Ascending aorta (tissue), 2 donors: Measurements from ENCODE around the gene PCSK6. TPM values are rescaled to one million over a fixed set of nuclear protein-coding genes. Genes with fewer than 3 reads are reported as not detected.
"Not testable (repeated sequence)": the region's sequence is repeated elsewhere in the genome, so short reads cannot be mapped to it uniquely, and the experiment has no call there.

Experiments used
- DNase-seq, 2 donors: peaks; one replicate each; pipeline ENCODE4 v3.0.0-alpha.2; 2019; ENCODE audit warnings: low spot score in 2 of 2
- H3K27ac ChIP-seq, 2 donors: fragments of 200-600 bp; sonication (generic); one replicate each; pipeline ENCODE4 v1.5.1; 2016 to 2017; ENCODE audit warnings: mild to moderate bottlenecking in 1 of 2
- H3K27me3 ChIP-seq: fragments of 200-600 bp; sonication (generic); one replicate; pipeline ENCODE4 v1.5.1; 2017
- H3K36me3 ChIP-seq, 2 donors: fragments of 200-600 bp; sonication (generic); one replicate each; pipeline ENCODE4 v1.5.1; 2016
- H3K4me1 ChIP-seq, 2 donors: fragments of 200-600 bp; sonication (generic); one replicate each; pipeline ENCODE4 v1.5.1; 2016 to 2017; ENCODE audit warnings: mild to moderate bottlenecking in 1 of 2
- H3K4me3 ChIP-seq, 2 donors: fragments of 200-600 bp; sonication (generic); one replicate each; pipeline ENCODE4 v1.5.1; 2016 to 2017; ENCODE audit warnings: mild to moderate bottlenecking in 1 of 2
- H3K9me3 ChIP-seq, 2 donors: fragments of 200-600 bp; sonication (generic); one replicate each; pipeline ENCODE4 v1.5.1; 2016
- intact Hi-C: fragments of 100-400 bp; cut with DNase I; formaldehyde crosslinking; loops from one replicate; pipeline ENCODE4 v1.15.1; 2023
- total RNA-seq: library from RNA; depleted of rRNA; stranded (reverse); fragments of >200 nt; gene quantifications from one replicate; pipeline ENCODE4 v1.1.0, GENCODE V29; 2016
- TF ChIP-seq, protein P1 (sequence below), 3 experiments: fragments of 200-600 bp in 2 of 3; fragments of 450-650 bp in 1 of 3; sonication (generic) in 2 of 3; IDR thresholded peaks; one replicate each; pipeline ENCODE4 v1.5.1; 2016 to 2019; ENCODE audit warnings: antibody characterized with exemption in 3 of 3, mild to moderate bottlenecking in 1 of 3, moderate library complexity in 1 of 3

PCSK6 gene
- total RNA-seq, 1 donor from 2014 or later = 3.9 TPM

- Histone ChIP-seq H3K9me3 (no peaks in the 10 kb centered on the region), H3K27ac (no peak overlapping the region), H3K4me3 (no peak overlapping the region), H3K27me3 (no peaks in the 10 kb centered on the region), H3K4me1 (no peaks in the 10 kb centered on the region), H3K36me3 (no peaks in the 10 kb centered on the region)
- DNase-seq = no peak
- TF ChIP-seq, protein P1, sequence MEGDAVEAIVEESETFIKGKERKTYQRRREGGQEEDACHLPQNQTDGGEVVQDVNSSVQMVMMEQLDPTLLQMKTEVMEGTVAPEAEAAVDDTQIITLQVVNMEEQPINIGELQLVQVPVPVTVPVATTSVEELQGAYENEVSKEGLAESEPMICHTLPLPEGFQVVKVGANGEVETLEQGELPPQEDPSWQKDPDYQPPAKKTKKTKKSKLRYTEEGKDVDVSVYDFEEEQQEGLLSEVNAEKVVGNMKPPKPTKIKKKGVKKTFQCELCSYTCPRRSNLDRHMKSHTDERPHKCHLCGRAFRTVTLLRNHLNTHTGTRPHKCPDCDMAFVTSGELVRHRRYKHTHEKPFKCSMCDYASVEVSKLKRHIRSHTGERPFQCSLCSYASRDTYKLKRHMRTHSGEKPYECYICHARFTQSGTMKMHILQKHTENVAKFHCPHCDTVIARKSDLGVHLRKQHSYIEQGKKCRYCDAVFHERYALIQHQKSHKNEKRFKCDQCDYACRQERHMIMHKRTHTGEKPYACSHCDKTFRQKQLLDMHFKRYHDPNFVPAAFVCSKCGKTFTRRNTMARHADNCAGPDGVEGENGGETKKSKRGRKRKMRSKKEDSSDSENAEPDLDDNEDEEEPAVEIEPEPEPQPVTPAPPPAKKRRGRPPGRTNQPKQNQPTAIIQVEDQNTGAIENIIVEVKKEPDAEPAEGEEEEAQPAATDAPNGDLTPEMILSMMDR (IDR thresholded peaks at IDR 0.05) = no peak
- intact Hi-C loops = no loop called here
Measured at GRCh38 chr15:101378879-101379278, 110.6 kb downstream of the PCSK6 start.

DNA sequence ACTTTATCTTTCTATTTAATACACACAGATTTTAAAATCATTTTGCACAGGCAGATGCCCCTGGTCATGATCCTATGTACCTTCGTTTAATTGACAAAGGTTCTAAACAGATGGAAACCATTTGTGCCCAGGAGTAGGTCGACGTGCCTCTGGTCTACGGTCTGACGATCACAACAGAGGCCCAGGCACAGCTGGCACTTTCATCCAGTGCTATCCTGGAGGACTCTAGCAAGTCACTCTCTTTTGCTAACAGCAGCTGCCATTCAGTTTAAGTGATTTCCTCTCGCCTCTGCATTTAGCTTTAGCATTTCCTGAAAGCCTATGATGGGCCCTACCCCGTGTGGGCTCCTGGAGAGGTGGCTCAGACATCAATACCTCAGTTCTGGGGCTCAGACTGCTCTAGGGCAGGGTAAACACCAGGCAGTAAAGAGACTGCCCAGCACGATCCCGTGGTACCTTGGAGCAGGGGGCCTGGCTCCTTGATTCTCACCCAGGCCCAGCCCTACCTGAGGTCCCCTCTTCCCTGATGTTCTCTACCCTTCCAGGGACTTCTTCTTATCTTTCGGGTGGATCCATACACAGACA is 111.2 kb downstream of the PCSK6 start:
- Histone ChIP-seq H3K4me1 (no peaks in the 10 kb centered on the region), H3K27me3 (no peaks in the 10 kb centered on the region), H3K4me3 (no peak overlapping the region), H3K36me3 (no peaks in the 10 kb centered on the region), H3K9me3 (no peaks in the 10 kb centered on the region), H3K27ac (no peak overlapping the region)
- no peak for DNase-seq
- TF ChIP-seq, protein P1 (IDR thresholded peaks at IDR 0.05) = no peak
- intact Hi-C loops = no loop called here

GRCh38 chr15:101376615-101377395 is 112.7 kb downstream of the PCSK6 start:
- intact Hi-C loops = no loop called here
- Histone ChIP-seq H3K4me3 (no peak overlapping the region), H3K27ac (no peak overlapping the region), H3K27me3 (no peaks in the 10 kb centered on the region), H3K36me3 (no peaks in the 10 kb centered on the region), H3K4me1 (no peaks in the 10 kb centered on the region), H3K9me3 (no peaks in the 10 kb centered on the region)
- DNase-seq = no peak
- TF ChIP-seq, protein P1 (IDR thresholded peaks at IDR 0.05) = no peak

DNA sequence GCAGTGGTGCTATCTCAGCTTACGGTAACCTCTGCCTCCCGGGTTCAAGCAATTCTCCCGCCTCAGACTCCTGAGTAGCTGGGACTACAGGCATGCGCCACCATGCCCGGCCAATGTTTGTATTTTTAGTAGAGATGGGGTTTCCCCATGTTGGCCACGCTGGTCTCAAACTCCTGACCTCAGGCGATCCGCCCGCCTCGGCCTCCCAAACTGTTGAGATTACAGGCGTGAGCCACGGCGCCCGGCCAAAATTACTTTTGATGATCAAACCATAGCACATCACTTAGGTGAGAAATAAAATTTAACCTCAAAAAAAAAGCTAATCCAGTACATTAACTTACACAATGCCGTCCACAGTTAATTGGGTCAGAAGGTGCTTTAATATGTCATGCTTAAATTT is 114.5 kb downstream of the PCSK6 start:
- intact Hi-C loops, H3K4me1 ChIP-seq, DNase-seq, H3K4me3 ChIP-seq, H3K27me3 ChIP-seq, H3K36me3 ChIP-seq, H3K27ac ChIP-seq, H3K9me3 ChIP-seq: not testable (repeated sequence)

DNA sequence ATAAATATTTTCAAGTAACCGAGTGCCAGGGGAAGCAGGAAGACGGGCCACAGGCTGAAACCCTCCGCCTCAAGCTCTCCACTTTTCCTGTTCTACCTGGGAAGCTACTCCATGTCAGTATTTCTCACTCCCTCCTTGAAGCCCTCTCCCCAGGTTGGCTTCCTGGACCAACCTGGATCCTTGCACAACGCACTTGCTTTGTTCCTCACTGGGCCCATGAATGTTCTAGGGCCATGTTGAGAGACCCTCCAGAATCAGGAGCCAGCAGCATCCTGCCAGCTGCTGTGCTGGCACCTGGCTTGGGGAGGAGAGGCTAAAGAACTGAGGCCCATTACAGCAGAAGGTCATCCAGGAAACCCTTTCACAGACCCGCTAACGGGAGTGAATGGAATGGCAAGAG is 115.2 kb downstream of the PCSK6 start:
- H3K9me3 ChIP-seq = no peaks in the 10 kb centered on the region
- no peaks in the 10 kb centered on the region for H3K36me3 ChIP-seq
- no peak for DNase-seq
- H3K27me3 ChIP-seq = no peaks in the 10 kb centered on the region
- TF ChIP-seq, protein P1 (IDR thresholded peaks at IDR 0.05) = no peak
- intact Hi-C loops = no loop called here
- no peaks in the 10 kb centered on the region for H3K4me1 ChIP-seq
- no peak overlapping the region for H3K27ac ChIP-seq
- H3K4me3 ChIP-seq = no peak overlapping the region

GRCh38 chr15:101373577-101373976 is 115.9 kb downstream of the PCSK6 start:
- intact Hi-C loops = no loop called here
- no peak overlapping the region for H3K27ac ChIP-seq
- H3K36me3 ChIP-seq = no peaks in the 10 kb centered on the region
- no peak overlapping the region for H3K4me3 ChIP-seq
- no peaks in the 10 kb centered on the region for H3K4me1 ChIP-seq
- TF ChIP-seq, protein P1 (IDR thresholded peaks at IDR 0.05) = no peak
- no peaks in the 10 kb centered on the region for H3K9me3 ChIP-seq
- DNase-seq = no peak
- no peaks in the 10 kb centered on the region for H3K27me3 ChIP-seq
